ENCODE measurements around the gene BTD.

- TF ChIP-seq POLR2AphosphoS5 (IDR thresholded peaks at IDR 0.05) (no peak), CTCF (IDR thresholded peaks at IDR 0.05) (no peak), EP300 (IDR thresholded peaks at IDR 0.05) (no peak), POLR2A (IDR thresholded peaks at IDR 0.05) (no peak)
Measured at GRCh38 chr3:15623535-15624440, 22.2 kb downstream of the BTD start.
